Transverse colon (tissue), 4 donors: ENCODE results near the gene CCR5AS.

Source experiments
- POLR2AphosphoS5 ChIP-seq, 3 donors: sonication (generic); formaldehyde crosslinking; IDR thresholded peaks; one replicate each; pipeline ENCODE4 v1.6.1; 2016; ENCODE audit warnings: antibody characterized with exemption in 3 of 3
- TF ChIP-seq, protein P1 (sequence below), 5 experiments: fragments of 200-600 bp in 3 of 5; fragments of 450-650 bp in 2 of 5; sonication (generic) in 3 of 5; IDR thresholded peaks; 1 replicate in 2 of 5; 2 replicates in 3 of 5; pipeline ENCODE4 v1.5.1; 2016 to 2017; ENCODE audit warnings: antibody characterized with exemption in 5 of 5, inconsistent platforms in 3 of 5, mild to moderate bottlenecking in 2 of 5, moderate library complexity in 1 of 5

DNA sequence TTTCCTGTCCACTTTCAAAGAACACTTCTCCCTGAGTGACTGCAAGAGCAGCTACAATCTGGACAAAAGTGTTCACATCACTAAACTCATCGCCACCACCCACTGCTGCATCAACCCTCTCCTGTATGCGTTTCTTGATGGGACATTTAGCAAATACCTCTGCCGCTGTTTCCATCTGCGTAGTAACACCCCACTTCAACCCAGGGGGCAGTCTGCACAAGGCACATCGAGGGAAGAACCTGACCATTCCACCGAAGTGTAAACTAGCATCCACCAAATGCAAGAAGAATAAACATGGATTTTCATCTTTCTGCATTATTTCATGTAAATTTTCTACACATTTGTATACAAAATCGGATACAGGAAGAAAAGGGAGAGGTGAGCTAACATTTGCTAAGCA, 2.0 kb upstream of the CCR5AS start:
- TF ChIP-seq, protein P1, sequence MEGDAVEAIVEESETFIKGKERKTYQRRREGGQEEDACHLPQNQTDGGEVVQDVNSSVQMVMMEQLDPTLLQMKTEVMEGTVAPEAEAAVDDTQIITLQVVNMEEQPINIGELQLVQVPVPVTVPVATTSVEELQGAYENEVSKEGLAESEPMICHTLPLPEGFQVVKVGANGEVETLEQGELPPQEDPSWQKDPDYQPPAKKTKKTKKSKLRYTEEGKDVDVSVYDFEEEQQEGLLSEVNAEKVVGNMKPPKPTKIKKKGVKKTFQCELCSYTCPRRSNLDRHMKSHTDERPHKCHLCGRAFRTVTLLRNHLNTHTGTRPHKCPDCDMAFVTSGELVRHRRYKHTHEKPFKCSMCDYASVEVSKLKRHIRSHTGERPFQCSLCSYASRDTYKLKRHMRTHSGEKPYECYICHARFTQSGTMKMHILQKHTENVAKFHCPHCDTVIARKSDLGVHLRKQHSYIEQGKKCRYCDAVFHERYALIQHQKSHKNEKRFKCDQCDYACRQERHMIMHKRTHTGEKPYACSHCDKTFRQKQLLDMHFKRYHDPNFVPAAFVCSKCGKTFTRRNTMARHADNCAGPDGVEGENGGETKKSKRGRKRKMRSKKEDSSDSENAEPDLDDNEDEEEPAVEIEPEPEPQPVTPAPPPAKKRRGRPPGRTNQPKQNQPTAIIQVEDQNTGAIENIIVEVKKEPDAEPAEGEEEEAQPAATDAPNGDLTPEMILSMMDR (IDR thresholded peaks at IDR 0.05) = no peak
- TF ChIP-seq POLR2AphosphoS5 (IDR thresholded peaks at IDR 0.05) = no peak
